Esophagus muscularis mucosa (tissue), 4 donors: ENCODE data around the gene DDX17.
A peak's percentile ranks its signal among the peaks of the same experiment; 100 is the strongest.

Experiments used
- EP300 ChIP-seq: sonication (generic); formaldehyde crosslinking; IDR thresholded peaks from one replicate; pipeline ENCODE4 v1.6.1; 2017; ENCODE audit warnings: antibody characterized with exemption
- POLR2A ChIP-seq: fragments of 450-650 bp; IDR thresholded peaks from one replicate; pipeline ENCODE4 v1.6.1; 2017; ENCODE audit warnings: antibody characterized with exemption, moderate library complexity, mild to moderate bottlenecking, low read depth
- POLR2AphosphoS5 ChIP-seq, 2 donors: sonication (generic); formaldehyde crosslinking; IDR thresholded peaks; one replicate each; pipeline ENCODE4 v1.6.1; 2017; ENCODE audit warnings: antibody characterized with exemption in 2 of 2
- TF ChIP-seq, protein P1 (sequence below), 3 experiments: fragments of 200-600 bp in 2 of 3; fragments of 450-650 bp in 1 of 3; sonication (generic) in 2 of 3; IDR thresholded peaks; one replicate each; pipeline ENCODE4 v1.5.1; 2017 to 2019; ENCODE audit warnings: antibody characterized with exemption in 3 of 3, mild to moderate bottlenecking in 2 of 3, moderate library complexity in 1 of 3

DNA sequence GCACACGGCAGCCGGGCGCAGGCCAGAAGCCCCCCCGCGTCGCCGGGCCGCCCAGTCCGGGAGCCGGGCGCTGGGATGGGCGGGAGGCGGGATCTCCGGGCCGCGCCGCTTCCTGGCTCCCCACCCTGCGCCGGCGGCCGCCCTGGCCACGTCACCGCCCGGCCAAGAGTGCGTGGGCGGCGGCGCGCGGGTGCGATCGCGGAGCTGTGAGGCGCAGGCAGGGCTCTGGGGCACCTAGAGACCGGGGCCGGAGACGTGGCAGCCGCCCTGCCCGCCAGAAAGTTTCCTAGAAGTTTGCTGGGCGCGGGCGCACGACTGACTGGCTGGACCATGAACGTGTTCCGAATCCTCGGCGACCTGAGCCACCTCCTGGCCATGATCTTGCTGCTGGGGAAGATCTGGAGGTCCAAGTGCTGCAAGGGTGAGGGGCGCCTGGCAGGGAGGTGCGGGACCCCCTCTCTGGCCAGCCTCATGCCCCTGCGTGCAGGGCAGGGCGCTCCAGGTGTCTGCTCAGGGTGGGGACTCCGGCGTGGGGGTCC lies 38.1 kb downstream of the DDX17 start, which contains the start of gene KDELR3:
- no peak for TF ChIP-seq POLR2A
- peak; percentile 23 to 55 for TF ChIP-seq POLR2AphosphoS5 (IDR thresholded peaks at IDR 0.05)
- TF ChIP-seq, protein P1, sequence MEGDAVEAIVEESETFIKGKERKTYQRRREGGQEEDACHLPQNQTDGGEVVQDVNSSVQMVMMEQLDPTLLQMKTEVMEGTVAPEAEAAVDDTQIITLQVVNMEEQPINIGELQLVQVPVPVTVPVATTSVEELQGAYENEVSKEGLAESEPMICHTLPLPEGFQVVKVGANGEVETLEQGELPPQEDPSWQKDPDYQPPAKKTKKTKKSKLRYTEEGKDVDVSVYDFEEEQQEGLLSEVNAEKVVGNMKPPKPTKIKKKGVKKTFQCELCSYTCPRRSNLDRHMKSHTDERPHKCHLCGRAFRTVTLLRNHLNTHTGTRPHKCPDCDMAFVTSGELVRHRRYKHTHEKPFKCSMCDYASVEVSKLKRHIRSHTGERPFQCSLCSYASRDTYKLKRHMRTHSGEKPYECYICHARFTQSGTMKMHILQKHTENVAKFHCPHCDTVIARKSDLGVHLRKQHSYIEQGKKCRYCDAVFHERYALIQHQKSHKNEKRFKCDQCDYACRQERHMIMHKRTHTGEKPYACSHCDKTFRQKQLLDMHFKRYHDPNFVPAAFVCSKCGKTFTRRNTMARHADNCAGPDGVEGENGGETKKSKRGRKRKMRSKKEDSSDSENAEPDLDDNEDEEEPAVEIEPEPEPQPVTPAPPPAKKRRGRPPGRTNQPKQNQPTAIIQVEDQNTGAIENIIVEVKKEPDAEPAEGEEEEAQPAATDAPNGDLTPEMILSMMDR (IDR thresholded peaks at IDR 0.05), result no peak
- no peak for TF ChIP-seq EP300
